Activated T-cell treated with anti-CD3 and anti-CD28 coated beads, Interleukin-2, amount 50 U/mL, for 72 hours (primary cell): ENCODE results near the gene IL27RA. TPM values are rescaled to one million over a fixed set of nuclear protein-coding genes. Genes with fewer than 3 reads are reported as not detected.

Source experiments
- ATAC-seq, 2 donors: fragments of 150-1000 bp; cut with Tn5 transposase; replicated peaks in 1 of 2; 2 replicates each; pipeline ENCODE4 v1.10.0; 2021; ENCODE audit warnings: moderate library complexity in 2 of 2, mild to moderate bottlenecking in 1 of 2
- DNase-seq, 2 donors: peaks; one replicate each; pipeline ENCODE4 v3.0.0; 2021 to 2022; ENCODE audit warnings: mixed read lengths in 1 of 2
- H3K27ac Mint-ChIP-seq: one replicate; pipeline ENCODE4 v1.8.0; 2022; ENCODE audit warnings: mild to moderate bottlenecking, moderate library complexity, mixed read lengths
- H3K27me3 Mint-ChIP-seq: one replicate; pipeline ENCODE4 v1.8.0; 2022; ENCODE audit warnings: low read depth, mixed read lengths
- H3K36me3 Mint-ChIP-seq, 2 donors: one replicate each; pipeline ENCODE4 v1.8.0; 2022; ENCODE audit warnings: mixed read lengths in 2 of 2, mild to moderate bottlenecking in 1 of 2; ENCODE audit not compliant: insufficient read depth in 2 of 2
- H3K4me1 Mint-ChIP-seq: one replicate; pipeline ENCODE4 v1.8.0; 2022; ENCODE audit warnings: low read depth, mixed read lengths
- H3K4me3 Mint-ChIP-seq, 2 donors: one replicate each; pipeline ENCODE4 v1.8.0; 2022; ENCODE audit warnings: mild to moderate bottlenecking in 2 of 2, mixed read lengths in 2 of 2, moderate library complexity in 2 of 2
- H3K9me3 Mint-ChIP-seq, 2 donors: one replicate each; pipeline ENCODE4 v1.8.0; 2022; ENCODE audit warnings: mixed read lengths in 2 of 2
- total RNA-seq, 2 donors: library from RNA; stranded (reverse); gene quantifications; one replicate each; pipeline ENCODE4 v1.2.3, GENCODE V29; 2022

Gene IL27RA
- total RNA-seq = 10 to 100 TPM; 67.0 to 75.2 TPM

- Mint-ChIP-seq H3K9me3 (no peaks in the 10 kb centered on the region), H3K27ac (peak within 1 kb of the TSS; percentile 87), H3K27me3 (no peaks in the 10 kb centered on the region), H3K4me3 (peak within 1 kb of the TSS; percentile 83 to 95), H3K4me1 (peaks cover 16% of the 10 kb centered on the region), H3K36me3 (peaks cover 4 to 14% of the 10 kb centered on the region in 2 donors)
- ATAC-seq = peak; percentile 82 to 85
- peak; percentile 79 to 82 for DNase-seq
Measured at GRCh38 chr19:14031719-14032480, at the start of gene IL27RA. IL27RA (plus strand) TSS chr19:14031762; CDS start chr19:14031873, 111 bp downstream.

DNA sequence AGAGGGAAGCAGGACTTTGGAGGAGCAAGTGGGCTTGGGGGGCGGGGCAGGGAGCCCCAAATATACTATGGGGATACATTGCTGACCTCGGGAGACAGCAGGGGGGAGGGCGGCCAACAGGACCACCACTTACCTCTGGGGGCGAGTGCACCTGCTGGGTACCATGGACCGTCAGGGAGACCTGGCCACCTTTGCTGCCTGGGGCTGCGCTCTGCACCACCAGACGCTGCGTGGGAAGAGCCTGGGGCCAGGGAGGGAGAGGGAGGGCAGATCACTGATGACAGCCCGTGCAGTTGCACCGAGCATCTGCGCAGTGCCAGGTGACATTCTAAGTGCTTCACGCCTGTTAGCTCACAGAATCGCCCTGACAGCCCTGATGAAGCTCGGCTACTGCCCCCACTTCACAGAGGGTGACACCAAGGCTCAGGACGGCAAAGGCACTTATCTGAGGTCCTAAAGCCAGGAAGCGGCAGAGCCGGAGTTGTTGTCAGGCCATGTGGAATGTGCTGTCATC lies 49.5 kb upstream of the IL27RA start:
- Mint-ChIP-seq H3K27me3 (no peaks in the 10 kb centered on the region), H3K4me1 (peaks cover 35% of the 10 kb centered on the region), H3K4me3 (no peak overlapping the region), H3K9me3 (no peaks in the 10 kb centered on the region), H3K36me3 (no peaks in the 10 kb centered on the region), H3K27ac (no peak overlapping the region)
- DNase-seq (no peak), ATAC-seq (no peak)

GRCh38 chr19:13982773-13983172 lies 48.8 kb upstream of the IL27RA start:
- H3K9me3 Mint-ChIP-seq = no peaks in the 10 kb centered on the region
- no peak overlapping the region for H3K4me3 Mint-ChIP-seq
- no peak for DNase-seq
- no peak for ATAC-seq
- no peaks in the 10 kb centered on the region for H3K27me3 Mint-ChIP-seq
- H3K36me3 Mint-ChIP-seq = no peaks in the 10 kb centered on the region
- no peak overlapping the region for H3K27ac Mint-ChIP-seq
- H3K4me1 Mint-ChIP-seq = peaks cover 42% of the 10 kb centered on the region

DNA sequence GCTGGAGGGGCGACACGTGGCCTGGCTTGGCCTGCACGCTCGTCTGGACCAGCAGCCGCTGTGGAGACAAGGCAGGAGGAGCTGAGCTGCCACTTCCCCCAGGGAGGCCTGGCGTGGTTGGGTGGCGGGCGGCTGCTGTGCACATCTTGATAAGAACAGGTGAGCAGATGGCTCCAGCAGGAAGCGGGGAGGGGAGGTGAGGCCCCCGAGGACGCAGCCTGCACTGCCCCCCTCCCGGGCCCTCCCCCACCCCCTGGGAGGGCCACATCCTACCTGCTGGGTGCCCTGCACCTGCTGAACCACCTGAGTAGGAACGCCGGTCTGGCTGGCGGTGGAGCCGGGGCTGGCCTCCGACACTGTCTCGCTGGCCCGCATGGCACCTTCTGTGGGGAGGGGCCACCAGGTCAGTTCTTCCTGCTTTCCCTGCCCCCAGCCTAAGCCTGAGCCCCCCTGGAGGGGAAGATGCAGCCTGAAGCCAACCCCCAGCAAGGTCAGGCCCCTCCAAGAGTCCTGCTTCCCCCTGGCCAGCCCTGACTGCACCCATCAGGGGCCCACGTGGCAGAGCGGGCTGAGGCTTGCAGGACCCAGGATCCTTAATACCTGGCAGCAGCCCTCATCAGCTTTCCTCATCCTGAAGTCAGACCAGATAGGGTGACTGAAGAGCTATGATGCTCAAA lies 48.2 kb upstream of the IL27RA start:
- Mint-ChIP-seq H3K27ac (no peak overlapping the region), H3K4me1 (peaks cover 44% of the 10 kb centered on the region), H3K27me3 (no peaks in the 10 kb centered on the region), H3K4me3 (no peak overlapping the region), H3K36me3 (peaks cover 0 to under 1% of the 10 kb centered on the region in 2 donors), H3K9me3 (no peaks in the 10 kb centered on the region)
- no peak for DNase-seq
- no peak for ATAC-seq

DNA sequence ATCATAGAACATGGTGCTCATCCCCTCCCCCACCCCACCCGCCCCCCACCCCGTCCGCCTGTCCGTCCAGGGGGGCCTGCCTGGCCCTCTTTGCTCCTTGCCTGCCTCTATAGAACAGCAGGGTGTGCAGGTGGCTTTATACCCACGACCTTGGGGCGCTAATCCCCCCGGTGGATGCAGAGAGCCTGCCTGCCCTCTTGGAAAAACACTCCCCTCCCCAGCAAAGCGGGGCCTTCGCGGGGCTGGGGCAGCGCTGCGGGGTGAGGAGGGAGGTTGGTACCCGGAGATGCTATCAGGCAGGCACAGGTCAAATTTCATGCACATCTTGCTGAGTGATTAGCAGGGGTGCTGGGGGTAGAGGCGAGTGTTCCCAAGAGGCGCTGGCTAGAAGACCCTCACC lies 47.4 kb upstream of the IL27RA start:
- ATAC-seq = no peak
- no peak overlapping the region for H3K4me3 Mint-ChIP-seq
- H3K27ac Mint-ChIP-seq = no peak overlapping the region
- no peak for DNase-seq
- H3K36me3 Mint-ChIP-seq = peaks cover 0 to 5% of the 10 kb centered on the region in 2 donors
- H3K4me1 Mint-ChIP-seq = peaks cover 52% of the 10 kb centered on the region
- H3K27me3 Mint-ChIP-seq = no peaks in the 10 kb centered on the region
- H3K9me3 Mint-ChIP-seq = no peaks in the 10 kb centered on the region

DNA sequence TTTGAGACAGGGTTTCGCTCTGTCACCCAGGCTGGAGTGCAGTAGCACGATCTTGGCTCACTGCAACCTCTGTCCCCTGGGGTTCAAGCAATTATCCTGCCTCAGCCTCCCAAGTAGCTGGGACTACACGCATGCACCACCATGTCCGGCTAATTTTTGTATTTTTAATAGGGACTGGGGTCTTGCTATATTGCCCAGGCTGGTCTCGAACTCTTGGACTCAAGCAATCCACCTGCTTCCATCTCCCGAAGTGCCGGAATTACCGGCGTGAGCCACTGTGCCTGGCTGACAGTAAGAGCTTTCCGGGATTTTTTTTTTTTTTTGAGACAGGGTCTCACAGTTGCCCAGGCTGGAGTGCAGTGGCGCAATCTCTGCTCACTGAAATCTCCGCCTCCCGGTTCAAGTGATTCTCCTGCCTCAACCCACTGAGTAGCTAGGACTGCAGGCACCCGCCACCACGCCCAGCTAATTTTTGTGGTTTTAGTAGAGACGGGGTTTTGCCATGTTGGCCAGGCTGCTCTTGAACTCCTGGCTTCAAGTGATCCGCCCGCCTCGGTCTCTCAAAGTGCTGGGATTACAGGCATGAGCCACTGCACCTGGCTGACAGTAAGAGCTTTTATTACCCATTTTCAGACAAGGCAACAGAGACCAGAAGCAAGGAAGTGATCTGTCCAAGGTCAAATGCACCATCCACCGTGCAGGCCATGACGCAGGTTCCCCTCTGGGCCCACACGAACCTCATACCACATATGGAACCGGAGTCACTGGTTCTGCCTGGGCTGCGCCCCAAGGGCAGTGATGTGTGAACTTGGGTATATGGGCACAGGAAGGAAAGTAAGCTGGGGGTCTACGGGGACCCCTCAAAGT lies 46.5 kb upstream of the IL27RA start:
- peak overlapping the region; percentile 61 to 66 for H3K4me3 Mint-ChIP-seq
- ATAC-seq = no peak
- peak in 1 of 2 donors; percentile 23 for DNase-seq
- no peaks in the 10 kb centered on the region for H3K27me3 Mint-ChIP-seq
- H3K36me3 Mint-ChIP-seq = peaks cover 0 to 5% of the 10 kb centered on the region in 2 donors
- no peaks in the 10 kb centered on the region for H3K9me3 Mint-ChIP-seq
- peaks cover 52% of the 10 kb centered on the region for H3K4me1 Mint-ChIP-seq
- H3K27ac Mint-ChIP-seq = peak overlapping the region; percentile 84

GRCh38 chr19:13985771-13986347 lies 45.7 kb upstream of the IL27RA start:
- ATAC-seq (no peak), DNase-seq (peak in 1 of 2 donors; percentile 18)
- Mint-ChIP-seq H3K36me3 (peaks cover 0 to 5% of the 10 kb centered on the region in 2 donors), H3K4me3 (peak overlapping the region; percentile 80 to 88), H3K9me3 (no peaks in the 10 kb centered on the region), H3K4me1 (peaks cover 52% of the 10 kb centered on the region), H3K27me3 (no peaks in the 10 kb centered on the region), H3K27ac (peak overlapping the region; percentile 98)

GRCh38 chr19:13986348-13986904 lies 45.1 kb upstream of the IL27RA start:
- ATAC-seq (peak; percentile 93 to 94), DNase-seq (peak; percentile 99)
- Mint-ChIP-seq H3K27ac (peak overlapping the region; percentile 98), H3K27me3 (no peaks in the 10 kb centered on the region), H3K9me3 (no peaks in the 10 kb centered on the region), H3K4me3 (peak overlapping the region; percentile 80 to 88), H3K36me3 (peaks cover 0 to 7% of the 10 kb centered on the region in 2 donors), H3K4me1 (peaks cover 52% of the 10 kb centered on the region)

DNA sequence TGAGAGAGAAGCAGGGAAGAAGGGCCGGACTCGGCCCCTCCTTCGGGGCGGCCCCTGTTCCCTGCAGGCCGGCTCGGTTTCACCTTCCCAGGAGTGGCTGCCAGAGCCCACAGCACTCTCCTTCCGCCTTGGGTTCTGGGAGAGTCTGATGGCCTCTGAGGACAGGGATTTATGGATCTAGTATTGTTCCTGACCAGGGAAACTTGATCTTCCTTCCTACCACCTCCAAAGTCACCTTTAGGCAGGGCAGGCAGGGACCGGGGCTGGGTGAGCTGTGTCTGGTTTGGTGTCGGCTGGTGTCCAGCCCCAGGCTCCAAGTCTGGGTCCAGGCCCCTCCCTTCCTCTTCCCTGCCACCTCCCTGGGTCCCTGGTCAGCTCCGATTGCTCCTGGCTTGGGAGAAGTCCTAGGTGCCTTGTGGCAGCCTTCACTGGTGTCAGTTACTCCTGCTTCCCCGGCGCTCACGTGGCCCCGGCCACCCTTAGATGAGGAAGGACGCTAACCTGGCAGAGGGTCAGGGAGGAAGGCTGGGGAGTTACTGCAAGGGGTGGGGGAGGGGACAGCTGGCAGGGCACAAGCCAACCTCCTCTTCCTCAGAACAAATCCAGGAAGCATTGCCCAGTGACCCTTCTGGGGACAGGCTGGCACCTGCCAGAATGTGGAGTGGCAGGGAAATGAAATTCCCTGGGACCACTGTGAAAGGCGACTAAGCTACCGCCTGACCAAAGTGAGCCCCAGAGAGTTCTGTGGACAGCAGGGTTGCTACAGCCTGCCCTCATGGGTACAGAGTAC lies 44.3 kb upstream of the IL27RA start:
- no peaks in the 10 kb centered on the region for H3K27me3 Mint-ChIP-seq
- peak overlapping the region; percentile 98 for H3K27ac Mint-ChIP-seq
- H3K36me3 Mint-ChIP-seq = peaks cover 2 to 9% of the 10 kb centered on the region in 2 donors
- H3K4me1 Mint-ChIP-seq = peaks cover 52% of the 10 kb centered on the region
- H3K4me3 Mint-ChIP-seq = peak overlapping the region; percentile 80 to 88
- H3K9me3 Mint-ChIP-seq = no peaks in the 10 kb centered on the region
- DNase-seq (no peak), ATAC-seq (no peak)

DNA sequence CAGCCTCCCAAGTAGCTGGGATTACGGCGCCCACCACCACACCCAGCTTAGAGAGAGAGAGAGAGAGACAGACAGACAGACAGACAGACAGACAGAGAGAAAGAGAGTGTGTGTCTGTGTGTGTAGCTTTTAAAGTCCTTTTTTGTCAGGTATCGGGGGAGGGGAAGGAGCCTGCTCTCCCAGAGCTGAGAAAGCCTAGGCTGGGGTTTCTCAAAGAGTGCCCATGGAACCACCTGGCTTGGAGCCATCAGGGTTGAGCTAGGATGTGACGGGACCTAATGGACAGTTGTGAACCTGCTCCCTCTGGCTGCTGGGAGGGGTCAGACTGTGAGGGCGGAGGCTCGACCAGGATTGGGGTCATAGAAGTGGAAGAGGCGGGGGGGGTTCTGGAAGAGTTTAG lies 42.1 kb upstream of the IL27RA start:
- DNase-seq = no peak
- Mint-ChIP-seq H3K36me3 (peaks cover 2 to 9% of the 10 kb centered on the region in 2 donors), H3K27ac (peak overlapping the region; percentile 63), H3K4me3 (no peak overlapping the region), H3K4me1 (peaks cover 51% of the 10 kb centered on the region), H3K27me3 (no peaks in the 10 kb centered on the region), H3K9me3 (no peaks in the 10 kb centered on the region)
- ATAC-seq = no peak

DNA sequence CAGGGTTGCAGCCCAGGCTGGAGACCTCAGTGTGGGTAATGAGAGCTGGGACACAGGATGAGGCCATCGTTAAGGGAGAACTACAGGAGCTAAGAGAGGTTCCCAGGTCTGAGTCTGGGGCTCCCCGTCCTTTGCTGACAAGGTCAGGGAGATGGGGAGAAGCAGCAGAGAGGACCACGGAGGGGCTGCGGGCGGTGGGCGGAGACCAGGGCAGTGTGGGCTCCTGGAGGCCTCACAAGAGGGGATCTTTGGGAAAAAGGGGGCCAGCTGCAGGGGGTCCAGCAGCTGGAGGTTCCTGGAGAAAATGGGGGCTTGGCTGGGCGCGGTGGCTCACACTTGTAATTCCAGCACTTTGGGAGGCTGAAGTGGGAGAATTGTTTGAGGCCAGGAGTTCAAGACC lies 41.5 kb upstream of the IL27RA start:
- H3K4me3 Mint-ChIP-seq = no peak overlapping the region
- H3K36me3 Mint-ChIP-seq = peaks cover 2 to 9% of the 10 kb centered on the region in 2 donors
- no peak for ATAC-seq
- H3K27ac Mint-ChIP-seq = peak overlapping the region; percentile 20
- DNase-seq = no peak
- H3K9me3 Mint-ChIP-seq = no peaks in the 10 kb centered on the region
- peaks cover 45% of the 10 kb centered on the region for H3K4me1 Mint-ChIP-seq
- no peaks in the 10 kb centered on the region for H3K27me3 Mint-ChIP-seq

- H3K27ac Mint-ChIP-seq = no peak overlapping the region
- DNase-seq = no peak
- H3K9me3 Mint-ChIP-seq = no peaks in the 10 kb centered on the region
- H3K36me3 Mint-ChIP-seq = peaks cover 2 to 9% of the 10 kb centered on the region in 2 donors
- H3K4me3 Mint-ChIP-seq = no peak overlapping the region
- H3K27me3 Mint-ChIP-seq = no peaks in the 10 kb centered on the region
- H3K4me1 Mint-ChIP-seq = peaks cover 26% of the 10 kb centered on the region
- no peak for ATAC-seq
Measured at GRCh38 chr19:13992025-13992424, 39.5 kb upstream of the IL27RA start.
